ENCODE measurements around the gene CAPN13.

The CAPN13 gene

GRCh38 chr2:30691091-30691947 lies 115.9 kb downstream of the CAPN13 start:
- DNase-seq (ENCODE audit: low read depth, low spot score): no peak
- H3K4me3 ChIP-seq (ENCODE audit: low read length): no peak overlapping the region

- DNase-seq (ENCODE audit: low read depth, low spot score): no peak
Measured at GRCh38 chr2:30690126-30690561, 117.1 kb downstream of the CAPN13 start.

GRCh38 chr2:30689496-30690125 lies 117.6 kb downstream of the CAPN13 start:
- no peak for DNase-seq (ENCODE audit: low read depth, low spot score)
- no peak overlapping the region for H3K4me3 ChIP-seq (ENCODE audit: low read length)

More at GRCh38 chr2:30690126-30690561, 117.1 kb downstream of the CAPN13 start:
- no peak overlapping the region for H3K4me3 ChIP-seq (ENCODE audit: low read length)

GRCh38 chr2:30688956-30689401 lies 118.3 kb downstream of the CAPN13 start:
- no peak for DNase-seq (ENCODE audit: low read depth, low spot score)
- no peak overlapping the region for H3K4me3 ChIP-seq (ENCODE audit: low read length)

- DNase-seq (ENCODE audit: low read depth, low spot score): no peak
- H3K4me3 ChIP-seq (ENCODE audit: low read length): no peak overlapping the region
Measured at GRCh38 chr2:30686669-30687068, 120.6 kb downstream of the CAPN13 start.

- DNase-seq (ENCODE audit: low read depth, low spot score): no peak
- H3K4me3 ChIP-seq (ENCODE audit: low read length): no peak overlapping the region
Measured at GRCh38 chr2:30686000-30686399, 121.2 kb downstream of the CAPN13 start.

GRCh38 chr2:30684996-30685395 lies 122.2 kb downstream of the CAPN13 start:
- DNase-seq (ENCODE audit: low read depth, low spot score): no peak

GRCh38 chr2:30684516-30684915 lies 122.7 kb downstream of the CAPN13 start:
- DNase-seq (ENCODE audit: low read depth, low spot score): no peak
- no peak overlapping the region for H3K4me3 ChIP-seq (ENCODE audit: low read length)

More at GRCh38 chr2:30684996-30685395, 122.2 kb downstream of the CAPN13 start:
- no peak overlapping the region for H3K4me3 ChIP-seq (ENCODE audit: low read length)

- no peak overlapping the region for H3K4me3 ChIP-seq (ENCODE audit: low read length)
- DNase-seq (ENCODE audit: low read depth, low spot score): no peak
Measured at GRCh38 chr2:30684026-30684425, 123.2 kb downstream of the CAPN13 start.

- DNase-seq (ENCODE audit: low read depth, low spot score): no peak
Measured at GRCh38 chr2:30683236-30683956, 123.8 kb downstream of the CAPN13 start.

GRCh38 chr2:30681022-30681421 lies 126.2 kb downstream of the CAPN13 start:
- no peak overlapping the region for H3K4me3 ChIP-seq (ENCODE audit: low read length)
- no peak for DNase-seq (ENCODE audit: low read depth, low spot score)

More at GRCh38 chr2:30683236-30683956, 123.8 kb downstream of the CAPN13 start:
- H3K4me3 ChIP-seq (ENCODE audit: low read length): no peak overlapping the region

GRCh38 chr2:30680121-30680520 lies 127.1 kb downstream of the CAPN13 start:
- no peak overlapping the region for H3K4me3 ChIP-seq (ENCODE audit: low read length)
- no peak for DNase-seq (ENCODE audit: low read depth, low spot score)

GRCh38 chr2:30679426-30680088 lies 127.7 kb downstream of the CAPN13 start:
- DNase-seq (ENCODE audit: low read depth, low spot score): no peak
- H3K4me3 ChIP-seq (ENCODE audit: low read length): no peak overlapping the region

- no peak for DNase-seq (ENCODE audit: low read depth, low spot score)
- H3K4me3 ChIP-seq (ENCODE audit: low read length): no peak overlapping the region
Measured at GRCh38 chr2:30678410-30679137, 128.7 kb downstream of the CAPN13 start.

GRCh38 chr2:30677861-30678385 lies 129.3 kb downstream of the CAPN13 start:
- H3K4me3 ChIP-seq (ENCODE audit: low read length): no peak overlapping the region
- no peak for DNase-seq (ENCODE audit: low read depth, low spot score)

GRCh38 chr2:30677231-30677630 lies 130.0 kb downstream of the CAPN13 start:
- DNase-seq (ENCODE audit: low read depth, low spot score): no peak
- no peak overlapping the region for H3K4me3 ChIP-seq (ENCODE audit: low read length)

GRCh38 chr2:30675758-30676157 lies 131.5 kb downstream of the CAPN13 start:
- DNase-seq (ENCODE audit: low read depth, low spot score): no peak
- no peak overlapping the region for H3K4me3 ChIP-seq (ENCODE audit: low read length)

- H3K4me3 ChIP-seq (ENCODE audit: low read length): no peak overlapping the region
Measured at GRCh38 chr2:30673127-30673526, 134.1 kb downstream of the CAPN13 start.

More at GRCh38 chr2:30673127-30673526, 134.1 kb downstream of the CAPN13 start:
- no peak for DNase-seq (ENCODE audit: low read depth, low spot score)

Data from Jurkat, Clone E6-1 (cell line).